Inflammatory macrophage treated with lipopolysaccharide for 4 hours (primary cell): ENCODE results near the gene RNF217.
"Not testable (repeated sequence)": the region's sequence is repeated elsewhere in the genome, so short reads cannot be mapped to it uniquely, and the experiment has no call there.

Experiments used
- DNase-seq: peaks from one replicate; pipeline ENCODE4 v3.0.0-alpha.2; 2020

RNF217 gene

GRCh38 chr6:125066140-125066539, 103.9 kb downstream of the RNF217 start:
- no peak for DNase-seq

GRCh38 chr6:125066964-125067363, 104.7 kb downstream of the RNF217 start:
- no peak for DNase-seq

- no peak for DNase-seq
Measured at GRCh38 chr6:125067552-125067951, 105.3 kb downstream of the RNF217 start.

DNA sequence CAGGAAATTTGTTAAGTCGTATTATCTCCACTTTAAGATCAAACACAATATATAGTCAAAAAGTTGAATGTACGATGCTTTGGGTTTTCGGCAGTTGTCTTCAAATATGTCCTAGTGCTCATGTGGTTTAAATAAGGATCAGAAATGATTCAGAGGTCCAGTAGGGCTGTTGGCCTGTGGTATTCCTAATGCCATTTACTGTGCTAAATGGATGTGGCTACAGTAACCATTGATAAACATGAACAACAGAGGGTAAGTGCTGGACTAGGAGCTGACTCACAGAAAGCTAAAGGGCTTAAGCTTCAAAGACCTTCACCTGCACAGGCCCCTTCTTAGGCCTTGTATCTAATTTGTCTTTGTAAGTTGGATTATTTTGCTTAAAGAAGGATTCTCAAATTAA, 110.8 kb downstream of the RNF217 start:
- DNase-seq = no peak

GRCh38 chr6:125074120-125074519, 111.9 kb downstream of the RNF217 start:
- no peak for DNase-seq

DNA sequence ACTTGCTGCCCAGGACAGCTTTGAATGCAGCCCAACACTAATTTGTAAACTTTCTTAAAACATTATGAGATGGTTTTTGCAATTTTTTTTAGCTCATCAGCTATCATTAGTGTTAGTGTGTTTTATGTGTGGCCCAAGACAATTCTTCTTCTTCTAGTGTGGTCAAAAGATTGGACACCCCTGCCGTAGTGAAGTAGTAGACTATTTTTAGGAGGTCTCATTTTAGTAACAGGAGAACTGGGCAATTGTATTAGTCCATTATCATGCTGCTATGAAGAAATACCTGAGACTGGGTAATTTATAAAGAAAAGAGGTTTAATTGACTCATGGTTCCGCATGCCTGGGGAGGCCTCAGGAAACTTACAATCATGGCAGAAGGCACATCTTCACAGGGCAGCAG, 112.8 kb downstream of the RNF217 start:
- DNase-seq = not testable (repeated sequence)

GRCh38 chr6:125075741-125076481, 113.7 kb downstream of the RNF217 start:
- DNase-seq = no peak

GRCh38 chr6:125076482-125076742, 114.2 kb downstream of the RNF217 start:
- no peak for DNase-seq

- DNase-seq = no peak
Measured at GRCh38 chr6:125077453-125077852, 115.2 kb downstream of the RNF217 start.

- no peak for DNase-seq
Measured at GRCh38 chr6:125078602-125079321, 116.5 kb downstream of the RNF217 start.

GRCh38 chr6:125082908-125083683, 120.9 kb downstream of the RNF217 start:
- no peak for DNase-seq

DNA sequence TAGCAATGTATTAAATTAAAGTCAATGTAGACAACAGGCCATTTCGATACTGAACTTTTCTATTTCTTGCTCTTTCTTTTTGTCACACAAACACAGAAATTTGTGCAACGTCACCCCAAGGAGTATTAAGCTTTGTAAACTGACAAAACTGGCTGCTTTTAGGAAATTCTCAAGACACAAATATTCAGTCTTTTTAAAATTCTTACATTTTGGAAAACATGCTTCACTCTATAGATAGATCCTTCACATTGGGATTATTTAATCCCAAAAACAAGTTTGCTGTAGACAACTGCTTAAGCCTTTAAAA, 121.4 kb downstream of the RNF217 start:
- no peak for DNase-seq

GRCh38 chr6:125086716-125087115, 124.5 kb downstream of the RNF217 start:
- no peak for DNase-seq

GRCh38 chr6:125088963-125089362, 126.7 kb downstream of the RNF217 start:
- no peak for DNase-seq

DNA sequence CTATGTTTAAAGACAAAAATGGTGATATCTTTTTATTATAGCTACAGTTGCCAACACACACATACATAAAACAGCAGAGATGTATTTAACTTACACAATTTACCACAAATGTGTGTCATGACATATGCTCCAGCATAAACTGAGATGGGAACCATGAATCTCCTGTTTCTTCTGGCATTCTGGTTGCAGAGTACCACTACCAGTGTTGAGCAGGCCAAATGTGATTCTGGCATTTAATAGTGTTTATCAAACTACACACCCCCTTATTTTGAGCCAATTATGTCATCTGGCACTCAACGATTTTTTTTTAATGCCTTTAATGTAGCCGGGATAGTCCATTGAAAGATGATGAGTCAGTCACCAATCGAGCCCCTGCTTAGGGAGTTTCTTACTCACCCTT, 132.3 kb downstream of the RNF217 start:
- DNase-seq = no peak

GRCh38 chr6:125095580-125096301, 133.5 kb downstream of the RNF217 start:
- DNase-seq = no peak

GRCh38 chr6:125097186-125097585, 134.9 kb downstream of the RNF217 start:
- no peak for DNase-seq

- DNase-seq = no peak
Measured at GRCh38 chr6:125098253-125098652, 136.0 kb downstream of the RNF217 start.

DNA sequence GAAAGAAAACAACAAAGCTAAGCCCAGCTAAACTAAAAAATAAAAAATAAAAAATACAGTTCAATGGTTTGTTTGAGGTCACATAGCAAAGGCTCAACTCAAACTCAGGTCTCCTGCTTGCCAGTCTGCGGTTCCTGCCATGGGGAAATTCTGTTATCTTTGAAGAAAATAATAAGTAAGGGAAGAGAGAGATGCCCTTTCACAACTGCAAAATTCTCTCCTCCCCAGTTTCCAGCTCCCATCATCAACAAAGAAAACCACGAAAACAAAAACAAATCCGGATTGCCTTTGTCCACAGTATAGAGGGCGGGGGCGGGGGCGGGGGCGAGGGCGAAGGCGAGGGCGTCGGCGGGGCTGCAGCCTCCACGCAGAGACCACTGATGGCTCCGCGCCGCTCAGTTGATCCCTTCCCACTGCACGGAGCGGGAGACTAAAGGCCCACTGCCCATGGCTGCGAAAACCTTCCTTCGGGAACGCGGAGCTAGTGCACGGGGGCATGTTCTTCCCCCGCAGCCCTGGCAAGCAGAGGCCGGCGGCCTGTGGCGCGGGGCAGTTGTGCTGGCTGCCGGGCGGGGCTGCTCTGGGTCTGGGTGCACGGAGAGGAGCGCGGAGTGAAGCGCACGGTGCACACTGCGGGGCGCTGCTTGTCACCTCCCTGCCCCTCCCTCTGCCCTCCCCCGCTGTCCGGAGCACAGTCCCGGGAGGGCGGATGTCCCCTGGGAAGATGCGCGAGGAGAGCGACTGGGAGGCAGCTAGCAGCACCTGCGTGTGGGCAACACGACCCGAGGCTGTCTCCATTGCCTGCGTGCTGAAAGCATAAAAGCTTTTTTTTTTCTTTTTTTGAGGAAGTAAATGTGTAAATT, 137.2 kb downstream of the RNF217 start:
- peak; percentile 14 for DNase-seq

- DNase-seq = no peak
Measured at GRCh38 chr6:125100074-125100652, 137.9 kb downstream of the RNF217 start.

DNA sequence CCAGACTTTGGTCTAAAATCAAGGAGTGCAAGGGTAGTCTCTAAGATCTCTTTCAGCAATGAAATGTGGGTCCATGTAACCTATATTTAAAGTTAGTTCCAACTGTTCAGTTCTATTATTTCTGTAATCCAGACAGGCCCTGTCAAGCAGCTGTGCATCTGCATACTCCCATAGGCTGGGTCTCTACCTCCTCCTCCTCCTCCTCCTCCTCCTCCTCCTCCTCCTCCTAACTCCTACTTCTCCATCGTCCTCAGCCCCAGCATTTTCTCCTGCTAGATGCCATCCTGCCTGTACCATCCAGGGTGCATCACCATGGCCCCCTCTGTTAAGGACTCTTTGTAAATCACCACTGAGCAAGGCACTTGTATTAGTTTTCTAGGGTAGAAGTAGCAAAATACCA, 138.9 kb downstream of the RNF217 start:
- no peak for DNase-seq

GRCh38 chr6:125101631-125102030, 139.4 kb downstream of the RNF217 start:
- DNase-seq = no peak
